Liver (tissue), 9 donors: ENCODE measurements around the gene AXIN1. TPM values are rescaled to one million over a fixed set of nuclear protein-coding genes. Genes with fewer than 3 reads are reported as not detected.
A peak's percentile ranks its signal among the peaks of the same experiment; 100 is the strongest.

Experiments
- DNase-seq: peaks from one replicate; pipeline ENCODE4 v3.0.0-alpha.2; 2017; ENCODE audit warnings: low spot score
- H3K27ac ChIP-seq, 2 donors: one replicate each; pipeline ENCODE4 v1.7.0; 2013; ENCODE audit warnings: inconsistent platforms in 2 of 2, low read length in 2 of 2, control low read depth in 1 of 2, low read depth in 1 of 2, mild to moderate bottlenecking in 1 of 2
- H3K27me3 ChIP-seq, 4 donors: one replicate each; pipeline versions ENCODE4 v1.6.1 to v1.7.0; 2013; ENCODE audit warnings: low read length in 3 of 4, inconsistent platforms in 1 of 4, mild to moderate bottlenecking in 1 of 4, moderate library complexity in 1 of 4; ENCODE audit not compliant: control insufficient read depth in 4 of 4, insufficient read depth in 4 of 4
- H3K36me3 ChIP-seq, 4 donors: one replicate each; pipeline versions ENCODE4 v1.6.1 to v1.7.0; 2013; ENCODE audit warnings: low read length in 3 of 4, mild to moderate bottlenecking in 3 of 4, low read depth in 1 of 4, moderate library complexity in 1 of 4; ENCODE audit not compliant: control insufficient read depth in 4 of 4, insufficient read depth in 3 of 4
- H3K4me1 ChIP-seq, 4 donors: one replicate each; pipeline versions ENCODE4 v1.6.1 to v1.7.0; 2013; ENCODE audit warnings: low read length in 3 of 4, mild to moderate bottlenecking in 3 of 4, moderate library complexity in 1 of 4; ENCODE audit not compliant: control insufficient read depth in 4 of 4, insufficient read depth in 4 of 4
- H3K4me3 ChIP-seq, 3 donors: one replicate each; pipeline versions ENCODE4 v1.6.1 to v1.7.0; 2013; ENCODE audit warnings: low read length in 3 of 3, control low read depth in 1 of 3, low read depth in 1 of 3, mild to moderate bottlenecking in 1 of 3
- H3K9ac ChIP-seq, 2 donors: one replicate each; pipeline ENCODE4 v1.7.0; 2013; ENCODE audit warnings: low read length in 2 of 2, mild to moderate bottlenecking in 2 of 2, moderate library complexity in 2 of 2, control low read depth in 1 of 2, low read depth in 1 of 2
- H3K9me3 ChIP-seq, 4 donors: one replicate each; pipeline versions ENCODE4 v1.6.1 to v1.7.0; 2013; ENCODE audit warnings: low read length in 3 of 4; ENCODE audit not compliant: control insufficient read depth in 4 of 4
- EGR1 ChIP-seq, 2 donors: IDR thresholded peaks; 2 replicates each; pipeline ENCODE4 v1.6.1; 2016 to 2018; ENCODE audit warnings: antibody characterized with exemption in 2 of 2, low read depth in 2 of 2
- FOXA1 ChIP-seq: IDR thresholded peaks from 2 replicates; pipeline ENCODE4 v1.6.1; 2016; ENCODE audit warnings: antibody characterized with exemption
- FOXA2 ChIP-seq: IDR thresholded peaks from 2 replicates; pipeline ENCODE4 v1.6.1; 2016; ENCODE audit warnings: antibody characterized with exemption
- GABPA ChIP-seq, 2 donors: IDR thresholded peaks in 1 of 2; conservative IDR thresholded peaks in 1 of 2; 2 replicates each; pipeline ENCODE4 v1.6.1; 2016; ENCODE audit warnings: antibody characterized with exemption in 2 of 2, mild to moderate bottlenecking in 1 of 2, moderate library complexity in 1 of 2
- HNF4A ChIP-seq, 2 donors: conservative IDR thresholded peaks; 2 replicates each; pipeline ENCODE4 v1.6.1; 2016; ENCODE audit warnings: antibody characterized with exemption in 2 of 2, mild to moderate bottlenecking in 2 of 2
- HNF4G ChIP-seq: IDR thresholded peaks from 2 replicates; pipeline ENCODE4 v1.6.1; 2016; ENCODE audit warnings: antibody characterized with exemption
- JUND ChIP-seq, 2 donors: IDR thresholded peaks; 2 replicates each; pipeline ENCODE4 v1.6.1; 2016; ENCODE audit warnings: antibody characterized with exemption in 2 of 2
- NR2F2 ChIP-seq: IDR thresholded peaks from 2 replicates; pipeline ENCODE4 v1.6.1; 2016; ENCODE audit warnings: antibody characterized with exemption
- RXRA ChIP-seq, 2 donors: IDR thresholded peaks; 2 replicates each; pipeline ENCODE4 v1.6.1; 2017 to 2018; ENCODE audit warnings: antibody characterized with exemption in 2 of 2, mild to moderate bottlenecking in 1 of 2
- SP1 ChIP-seq: IDR thresholded peaks from 2 replicates; pipeline ENCODE4 v1.6.1; 2018; ENCODE audit warnings: antibody characterized with exemption, mild to moderate bottlenecking
- TAF1 ChIP-seq: conservative IDR thresholded peaks from 2 replicates; pipeline ENCODE4 v1.6.1; 2016; ENCODE audit warnings: antibody characterized with exemption, mild to moderate bottlenecking
- YY1 ChIP-seq: IDR thresholded peaks from 2 replicates; pipeline ENCODE4 v1.6.1; 2016; ENCODE audit warnings: antibody characterized with exemption, mild to moderate bottlenecking
- ZBTB33 ChIP-seq: IDR thresholded peaks from 2 replicates; pipeline ENCODE4 v1.6.1; 2016; ENCODE audit warnings: antibody characterized with exemption
- WGBS: extraction: QIAGEN DNeasy Blood & Tissue Kit; methylation state at CpG from one replicate; pipeline ENCODE4 v1.1.7; 2013; 5-methylcytosine and 5-hydroxymethylcytosine counted together
- polyA plus RNA-seq, 2 donors: library from polyadenylated mRNA; stranded (reverse) in 1 of 2; unstranded in 1 of 2; fragments of 200-250 nt in 1 of 2; fragments of >200 nt in 1 of 2; fragmentation: Nextera tagmentation in 1 of 2; extraction: Ambion mirVana in 1 of 2; gene quantifications; one replicate each; pipeline versions ENCODE4 v1.2.1 to v1.2.3, GENCODE V29; 2013 to 2015
- total RNA-seq, 2 donors: library from RNA; depleted of rRNA; stranded (reverse); fragments of >200 nt; gene quantifications; one replicate each; pipeline ENCODE4 v1.2.3, GENCODE V29; 2014
- TF ChIP-seq, protein P1 (sequence below): IDR thresholded peaks from 2 replicates; pipeline ENCODE4 v1.6.1; 2016; ENCODE audit warnings: antibody characterized with exemption
- TF ChIP-seq, protein P2 (sequence below): IDR thresholded peaks from 2 replicates; pipeline ENCODE4 v1.6.1; 2016; ENCODE audit warnings: antibody characterized with exemption, mild to moderate bottlenecking
- donor health status: healthy.
- donor health status: healthy.
- donor health status: healthy.
- donor health status: healthy.
- donor health status: healthy.

AXIN1 gene
- total and polyA plus RNA-seq, 4 donors, result 2.0 to 10.3 (median 7.9) TPM

DNA sequence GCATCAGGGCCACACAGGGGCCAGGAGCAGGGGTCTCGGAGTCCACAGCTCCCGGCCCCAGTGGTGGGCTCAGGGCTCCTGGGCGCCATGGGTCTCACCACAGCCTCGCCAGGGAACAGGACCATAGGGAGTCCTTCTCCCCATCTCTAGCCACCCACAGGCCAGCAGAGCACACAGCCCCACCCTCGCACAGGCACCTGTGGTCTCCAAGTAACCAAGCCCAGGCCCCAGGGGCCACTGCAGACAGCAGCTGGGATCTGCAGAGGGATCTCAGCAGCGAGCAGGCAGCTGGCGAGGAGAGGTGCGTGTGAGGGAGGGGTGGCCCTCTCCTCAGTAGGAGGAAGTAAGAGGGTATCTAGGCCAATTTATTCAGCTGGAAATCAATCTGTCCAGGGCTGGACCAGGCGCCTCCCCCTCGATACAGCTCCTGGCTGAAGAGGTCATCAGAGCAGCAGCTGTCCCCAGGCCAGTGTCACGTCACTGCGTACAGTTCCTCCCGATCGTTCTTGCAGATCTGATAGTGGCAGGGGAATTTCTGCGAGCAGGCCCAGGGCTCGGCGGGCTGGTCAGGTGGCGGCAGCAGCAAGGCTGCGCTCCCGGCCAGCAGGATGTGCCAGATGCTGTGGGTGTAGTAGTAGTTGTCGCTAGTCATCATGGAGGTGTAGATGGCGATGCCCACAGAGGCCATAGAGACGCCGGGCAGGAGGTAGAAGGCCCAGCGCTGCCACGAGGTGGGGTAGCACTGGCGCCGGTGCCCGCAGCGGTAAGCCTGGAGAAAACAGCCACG lies 19.2 kb upstream of the AXIN1 start:
- H3K4me1 ChIP-seq, result peaks cover 4 to 18% (median 15%) of the 10 kb centered on the region in 4 donors
- no peak overlapping the region for H3K9ac ChIP-seq
- peaks cover 2 to 46% (median 18%) of the 10 kb centered on the region in 4 donors for H3K36me3 ChIP-seq
- TF ChIP-seq SP1, result no peak
- no peak for TF ChIP-seq JUND (IDR thresholded peaks at IDR 0.05)
- TF ChIP-seq, protein P1, sequence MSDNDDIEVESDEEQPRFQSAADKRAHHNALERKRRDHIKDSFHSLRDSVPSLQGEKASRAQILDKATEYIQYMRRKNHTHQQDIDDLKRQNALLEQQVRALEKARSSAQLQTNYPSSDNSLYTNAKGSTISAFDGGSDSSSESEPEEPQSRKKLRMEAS, result no peak
- no peak for TF ChIP-seq HNF4A (conservative IDR thresholded peaks at IDR 0.05)
- no peak for TF ChIP-seq YY1
- no peak for TF ChIP-seq TAF1
- TF ChIP-seq NR2F2, result no peak
- TF ChIP-seq FOXA2, result no peak
- no peak for TF ChIP-seq FOXA1
- TF ChIP-seq GABPA (IDR thresholded peaks at IDR 0.05 in 1 of 2, conservative IDR thresholded peaks at IDR 0.05 in 1 of 2), result no peak
- TF ChIP-seq, protein P2, sequence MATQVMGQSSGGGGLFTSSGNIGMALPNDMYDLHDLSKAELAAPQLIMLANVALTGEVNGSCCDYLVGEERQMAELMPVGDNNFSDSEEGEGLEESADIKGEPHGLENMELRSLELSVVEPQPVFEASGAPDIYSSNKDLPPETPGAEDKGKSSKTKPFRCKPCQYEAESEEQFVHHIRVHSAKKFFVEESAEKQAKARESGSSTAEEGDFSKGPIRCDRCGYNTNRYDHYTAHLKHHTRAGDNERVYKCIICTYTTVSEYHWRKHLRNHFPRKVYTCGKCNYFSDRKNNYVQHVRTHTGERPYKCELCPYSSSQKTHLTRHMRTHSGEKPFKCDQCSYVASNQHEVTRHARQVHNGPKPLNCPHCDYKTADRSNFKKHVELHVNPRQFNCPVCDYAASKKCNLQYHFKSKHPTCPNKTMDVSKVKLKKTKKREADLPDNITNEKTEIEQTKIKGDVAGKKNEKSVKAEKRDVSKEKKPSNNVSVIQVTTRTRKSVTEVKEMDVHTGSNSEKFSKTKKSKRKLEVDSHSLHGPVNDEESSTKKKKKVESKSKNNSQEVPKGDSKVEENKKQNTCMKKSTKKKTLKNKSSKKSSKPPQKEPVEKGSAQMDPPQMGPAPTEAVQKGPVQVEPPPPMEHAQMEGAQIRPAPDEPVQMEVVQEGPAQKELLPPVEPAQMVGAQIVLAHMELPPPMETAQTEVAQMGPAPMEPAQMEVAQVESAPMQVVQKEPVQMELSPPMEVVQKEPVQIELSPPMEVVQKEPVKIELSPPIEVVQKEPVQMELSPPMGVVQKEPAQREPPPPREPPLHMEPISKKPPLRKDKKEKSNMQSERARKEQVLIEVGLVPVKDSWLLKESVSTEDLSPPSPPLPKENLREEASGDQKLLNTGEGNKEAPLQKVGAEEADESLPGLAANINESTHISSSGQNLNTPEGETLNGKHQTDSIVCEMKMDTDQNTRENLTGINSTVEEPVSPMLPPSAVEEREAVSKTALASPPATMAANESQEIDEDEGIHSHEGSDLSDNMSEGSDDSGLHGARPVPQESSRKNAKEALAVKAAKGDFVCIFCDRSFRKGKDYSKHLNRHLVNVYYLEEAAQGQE, result no peak
- no peak for TF ChIP-seq HNF4G
- no peak overlapping the region for H3K4me3 ChIP-seq
- no peaks in the 10 kb centered on the region for H3K9me3 ChIP-seq
- no peaks in the 10 kb centered on the region for H3K27me3 ChIP-seq
- no peak overlapping the region for H3K27ac ChIP-seq
- WGBS, result 93% methylated on average over 31 of the region's 31 CpGs
- no peak for DNase-seq

- Histone ChIP-seq H3K27ac (no peak overlapping the region), H3K4me1 (peaks cover 4 to 18% (median 15%) of the 10 kb centered on the region in 4 donors), H3K36me3 (peaks cover 2 to 43% (median 15%) of the 10 kb centered on the region in 4 donors), H3K4me3 (no peak overlapping the region), H3K9me3 (no peaks in the 10 kb centered on the region), H3K27me3 (no peaks in the 10 kb centered on the region), H3K9ac (peak overlapping the region in 1 of 2 donors; percentile 16)
- WGBS, result 70% methylated on average over 10 of the region's 10 CpGs
- TF ChIP-seq RXRA (IDR thresholded peaks at IDR 0.05), result no peak
- TF ChIP-seq, protein P1, result no peak
- TF ChIP-seq EGR1 (IDR thresholded peaks at IDR 0.05; ENCODE audit: low read depth in 2 of 2), result no peak
- TF ChIP-seq YY1, result no peak
- no peak for TF ChIP-seq TAF1
- no peak for TF ChIP-seq SP1
- TF ChIP-seq HNF4G, result no peak
- TF ChIP-seq, protein P2, result no peak
- TF ChIP-seq FOXA1, result no peak
- no peak for TF ChIP-seq HNF4A (conservative IDR thresholded peaks at IDR 0.05)
- TF ChIP-seq JUND (IDR thresholded peaks at IDR 0.05), result no peak
- no peak for TF ChIP-seq ZBTB33
- DNase-seq, result no peak
These were observed 18.5 kb upstream of the AXIN1 start for GRCh38 chr16:370979-371514.
